ENCODE data around the gene TSHB. TPM values are rescaled to one million over a fixed set of nuclear protein-coding genes. Genes with fewer than 3 reads are reported as not detected.

TSHB gene
- not detected in 2 replicates for total RNA-seq

DNA sequence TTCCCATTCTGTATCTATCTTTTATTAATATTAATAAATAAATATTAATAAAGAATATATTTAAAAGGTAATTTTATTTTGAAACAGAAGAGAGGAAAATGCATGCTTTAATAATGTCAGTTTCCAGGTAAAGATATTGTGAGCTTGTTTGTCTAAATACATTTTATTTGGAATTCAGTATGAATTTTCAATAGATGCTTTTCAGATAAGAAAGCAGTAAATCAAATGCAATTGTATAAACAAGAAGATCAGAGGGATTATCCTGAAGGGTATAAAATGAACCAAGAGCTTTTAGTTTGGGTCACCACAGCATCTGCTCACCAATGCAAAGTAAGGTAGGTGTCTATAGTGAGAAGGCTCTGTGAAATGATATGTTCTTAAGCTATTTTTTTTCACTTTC, at the start of gene TSHB:
Gene TSHB (plus strand): TSS at position 301 of the 400 bp plus-strand sequence. CDS start 3,537 bp downstream, outside the sequence.
- TF ChIP-seq, protein P1, sequence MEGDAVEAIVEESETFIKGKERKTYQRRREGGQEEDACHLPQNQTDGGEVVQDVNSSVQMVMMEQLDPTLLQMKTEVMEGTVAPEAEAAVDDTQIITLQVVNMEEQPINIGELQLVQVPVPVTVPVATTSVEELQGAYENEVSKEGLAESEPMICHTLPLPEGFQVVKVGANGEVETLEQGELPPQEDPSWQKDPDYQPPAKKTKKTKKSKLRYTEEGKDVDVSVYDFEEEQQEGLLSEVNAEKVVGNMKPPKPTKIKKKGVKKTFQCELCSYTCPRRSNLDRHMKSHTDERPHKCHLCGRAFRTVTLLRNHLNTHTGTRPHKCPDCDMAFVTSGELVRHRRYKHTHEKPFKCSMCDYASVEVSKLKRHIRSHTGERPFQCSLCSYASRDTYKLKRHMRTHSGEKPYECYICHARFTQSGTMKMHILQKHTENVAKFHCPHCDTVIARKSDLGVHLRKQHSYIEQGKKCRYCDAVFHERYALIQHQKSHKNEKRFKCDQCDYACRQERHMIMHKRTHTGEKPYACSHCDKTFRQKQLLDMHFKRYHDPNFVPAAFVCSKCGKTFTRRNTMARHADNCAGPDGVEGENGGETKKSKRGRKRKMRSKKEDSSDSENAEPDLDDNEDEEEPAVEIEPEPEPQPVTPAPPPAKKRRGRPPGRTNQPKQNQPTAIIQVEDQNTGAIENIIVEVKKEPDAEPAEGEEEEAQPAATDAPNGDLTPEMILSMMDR (IDR thresholded peaks at IDR 0.05; ENCODE audit: insufficient read depth, low read depth, low read length): no peak
- DNase-seq (ENCODE audit: low read depth): no peak
- H3K4me3 ChIP-seq (ENCODE audit: low read depth, low read length): no peak within 1 kb of the TSS

DNA sequence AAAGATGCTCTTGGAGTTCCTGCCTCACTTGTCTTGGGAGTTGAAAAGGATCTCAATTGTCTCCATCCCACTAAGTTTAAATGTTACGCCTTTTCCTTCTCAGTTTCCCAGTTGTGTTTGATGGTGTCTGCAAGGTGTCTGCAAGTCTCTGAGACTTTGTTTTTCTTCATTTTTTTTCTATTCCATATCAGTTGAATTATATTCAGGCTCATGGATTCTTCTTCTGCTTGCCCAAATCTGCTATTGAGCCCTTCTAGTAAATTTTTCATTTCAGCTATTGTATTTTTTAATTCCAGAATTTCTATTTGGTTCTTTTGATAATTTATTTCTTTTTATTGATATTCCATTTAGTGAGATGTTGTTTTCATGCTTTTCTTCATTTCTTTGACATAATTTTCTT, 47.4 kb upstream of the TSHB start:
- DNase-seq (ENCODE audit: low read depth): no peak
- no peak overlapping the region for H3K4me3 ChIP-seq (ENCODE audit: low read depth, low read length)
- TF ChIP-seq, protein P1 (IDR thresholded peaks at IDR 0.05; ENCODE audit: insufficient read depth, low read depth, low read length): no peak

DNA sequence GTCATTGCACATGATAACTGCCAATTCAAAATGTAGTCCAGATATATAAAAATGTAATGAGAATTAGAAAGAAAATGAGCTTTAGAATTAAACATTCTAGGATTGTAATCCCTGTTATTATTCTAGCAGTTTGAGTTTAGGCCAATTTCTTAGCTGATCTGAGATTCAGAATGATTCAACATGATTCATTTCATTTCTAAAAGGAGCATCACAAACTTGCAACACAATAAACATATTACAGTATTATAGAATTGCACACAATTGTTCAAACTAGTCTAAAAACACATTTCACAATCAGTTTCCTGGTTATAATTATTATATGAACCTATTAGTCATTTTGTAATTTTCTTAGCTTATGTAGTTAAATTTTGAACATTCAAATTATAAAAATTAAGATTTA, 43.3 kb upstream of the TSHB start:
- TF ChIP-seq, protein P1 (IDR thresholded peaks at IDR 0.05; ENCODE audit: insufficient read depth, low read depth, low read length): no peak
- H3K4me3 ChIP-seq (ENCODE audit: low read depth, low read length): no peak overlapping the region
- no peak for DNase-seq (ENCODE audit: low read depth)

DNA sequence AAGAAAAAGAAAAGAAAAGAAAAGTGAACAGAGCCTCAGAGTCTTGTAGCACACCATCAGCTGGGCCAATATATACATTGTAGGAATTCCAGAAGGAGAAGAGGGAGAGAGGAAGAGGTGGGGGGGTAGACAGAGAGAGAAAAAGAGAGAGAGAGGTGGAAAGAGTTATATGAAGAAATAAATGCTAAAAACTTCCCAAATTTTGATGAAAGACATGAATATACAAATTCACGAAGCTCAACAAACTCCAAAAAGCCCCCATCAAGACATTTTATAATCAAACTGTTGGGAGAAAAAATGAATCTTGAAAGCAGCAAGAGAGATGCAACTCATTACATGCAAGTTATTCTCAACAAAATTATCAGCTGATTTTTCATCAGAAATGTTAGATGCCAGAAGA, 41.5 kb upstream of the TSHB start:
- DNase-seq (ENCODE audit: low read depth): no peak
- TF ChIP-seq, protein P1 (IDR thresholded peaks at IDR 0.05; ENCODE audit: insufficient read depth, low read depth, low read length): no peak
- H3K4me3 ChIP-seq (ENCODE audit: low read depth, low read length): no peak overlapping the region

DNA sequence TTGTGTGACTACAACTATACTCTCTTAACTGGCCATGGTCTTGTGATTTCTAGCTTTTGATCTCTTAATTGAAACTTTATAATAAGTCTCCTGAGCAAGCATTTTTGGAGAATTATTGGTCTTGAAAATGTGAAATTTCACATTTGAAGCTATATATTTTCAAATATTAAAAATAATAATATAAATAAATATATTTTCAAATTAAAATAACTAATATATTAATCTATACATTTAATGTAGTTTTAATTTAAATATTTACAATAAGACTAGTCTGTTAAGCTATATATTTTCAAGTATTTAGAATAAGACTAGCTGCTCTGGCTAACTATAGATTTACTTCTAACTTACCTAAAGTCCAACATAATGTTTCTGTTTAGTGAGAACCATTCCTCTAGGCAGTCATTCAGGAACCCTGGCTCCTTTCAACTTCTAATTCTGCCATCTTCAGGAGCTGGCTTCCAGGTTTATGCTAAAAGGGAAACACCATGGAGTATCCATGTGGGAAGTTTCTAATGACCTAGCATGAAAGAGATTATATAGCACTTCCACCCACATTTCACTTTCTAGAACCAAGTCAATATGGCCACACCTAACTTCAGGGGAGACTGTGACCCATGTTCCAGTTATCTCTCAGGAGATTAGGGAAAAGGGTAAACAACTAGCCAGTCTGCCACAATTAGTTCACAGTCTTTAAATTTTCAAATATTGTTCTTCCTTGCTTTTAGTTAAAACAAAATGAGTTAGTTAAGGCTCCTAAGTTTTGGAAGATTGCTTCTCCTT, 31.9 kb upstream of the TSHB start:
- TF ChIP-seq, protein P1 (IDR thresholded peaks at IDR 0.05; ENCODE audit: insufficient read depth, low read depth, low read length): no peak
- no peak for DNase-seq (ENCODE audit: low read depth)
- no peak overlapping the region for H3K4me3 ChIP-seq (ENCODE audit: low read depth, low read length)

DNA sequence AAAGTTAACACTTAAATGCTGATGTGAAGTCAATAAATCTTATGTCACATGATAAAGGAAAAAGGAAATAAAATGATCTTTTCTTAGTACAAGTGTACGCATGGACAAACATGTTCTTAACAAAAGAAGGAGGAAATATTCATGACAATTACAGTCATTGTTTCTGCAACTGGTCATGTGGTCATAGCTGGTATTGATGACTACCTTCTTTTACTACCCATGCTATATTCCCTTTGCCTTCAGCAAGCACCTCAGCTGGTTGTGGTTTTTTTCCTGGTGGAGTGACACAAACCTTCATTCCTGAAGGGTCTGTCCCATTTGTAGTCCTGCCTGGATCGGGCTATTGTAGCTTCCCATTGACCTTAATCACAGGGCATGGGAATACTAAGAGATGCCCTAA, 23.4 kb upstream of the TSHB start:
- no peak overlapping the region for H3K4me3 ChIP-seq (ENCODE audit: low read depth, low read length)
- no peak for DNase-seq (ENCODE audit: low read depth)
- TF ChIP-seq, protein P1 (IDR thresholded peaks at IDR 0.05; ENCODE audit: insufficient read depth, low read depth, low read length): no peak

DNA sequence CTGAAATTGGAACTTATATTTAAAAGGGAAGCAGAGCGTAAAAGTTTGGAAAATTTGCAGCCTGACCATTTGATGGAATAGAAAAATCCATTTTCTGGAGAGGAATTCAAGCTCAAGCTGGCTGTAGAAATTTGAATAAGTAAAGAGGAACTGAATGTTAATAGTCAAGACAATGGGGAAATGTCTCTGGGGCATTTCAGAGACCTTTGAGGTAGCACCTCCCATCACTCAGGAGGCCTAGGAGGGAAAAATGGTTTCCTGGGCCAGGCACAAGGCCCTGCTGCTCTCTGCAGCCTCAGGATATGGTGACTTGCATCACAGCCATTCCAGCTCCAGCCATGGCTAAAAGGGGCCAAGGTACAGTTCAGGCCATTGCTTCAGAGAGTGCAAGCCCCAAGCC, 17.6 kb upstream of the TSHB start:
- no peak for DNase-seq (ENCODE audit: low read depth)
- H3K4me3 ChIP-seq (ENCODE audit: low read depth, low read length): no peak overlapping the region
- TF ChIP-seq, protein P1 (IDR thresholded peaks at IDR 0.05; ENCODE audit: insufficient read depth, low read depth, low read length): no peak
